HG03175 (cell line): ENCODE measurements around the gene KRT16.
"Not testable (repeated sequence)": the region's sequence is repeated elsewhere in the genome, so short reads cannot be mapped to it uniquely, and the experiment has no call there.

ENCODE experiments used
- ATAC-seq: cut with Tn5 transposase; IDR thresholded peaks from one replicate; pipeline ENCODE4 v1.9.1; 2021; ENCODE audit warnings: mild to moderate bottlenecking, moderate library complexity; ENCODE audit not compliant: unreplicated experiment

Gene KRT16

GRCh38 chr17:41612376-41613160, at the start of gene KRT16:
Gene KRT16 (minus strand): TSS chr17:41612767. CDS start chr17:41612688, 79 bp downstream.
- not testable (repeated sequence) for ATAC-seq

GRCh38 chr17:41660221-41660711, 47.7 kb upstream of the KRT16 start:
- ATAC-seq, result no peak

GRCh38 chr17:41659427-41660212, 47.1 kb upstream of the KRT16 start:
- no peak for ATAC-seq

GRCh38 chr17:41658846-41659245, 46.3 kb upstream of the KRT16 start:
- no peak for ATAC-seq

- ATAC-seq, result no peak
Measured at GRCh38 chr17:41657936-41658335, 45.4 kb upstream of the KRT16 start.

- no peak for ATAC-seq
Measured at GRCh38 chr17:41657176-41657754, 44.7 kb upstream of the KRT16 start.

- no peak for ATAC-seq
Measured at GRCh38 chr17:41656249-41657023, 43.9 kb upstream of the KRT16 start.

GRCh38 chr17:41655611-41656111, 43.1 kb upstream of the KRT16 start:
- no peak for ATAC-seq

- no peak for ATAC-seq
Measured at GRCh38 chr17:41654678-41655607, 42.4 kb upstream of the KRT16 start.

- no peak for ATAC-seq
Measured at GRCh38 chr17:41653892-41654677, 41.5 kb upstream of the KRT16 start.

- no peak for ATAC-seq
Measured at GRCh38 chr17:41653421-41653820, 40.9 kb upstream of the KRT16 start.

- no peak for ATAC-seq
Measured at GRCh38 chr17:41652461-41652970, 39.9 kb upstream of the KRT16 start.

- ATAC-seq, result no peak
Measured at GRCh38 chr17:41651625-41652460, 39.3 kb upstream of the KRT16 start.

- ATAC-seq, result no peak
Measured at GRCh38 chr17:41650794-41651624, 38.4 kb upstream of the KRT16 start.

GRCh38 chr17:41649923-41650519, 37.5 kb upstream of the KRT16 start:
- no peak for ATAC-seq
